GM21447 (cell line): ENCODE measurements around the gene KCNN4.

ENCODE experiments used
- ATAC-seq: cut with Tn5 transposase; IDR thresholded peaks from one replicate; pipeline ENCODE4 v1.9.1; 2021; ENCODE audit not compliant: unreplicated experiment

Gene KCNN4

GRCh38 chr19:43749898-43750297 is 30.9 kb downstream of the KCNN4 start:
- ATAC-seq = no peak

- ATAC-seq = no peak
Observed at GRCh38 chr19:43749152-43749551, 31.6 kb downstream of the KCNN4 start.

GRCh38 chr19:43748685-43749084 is 32.1 kb downstream of the KCNN4 start:
- ATAC-seq = no peak

GRCh38 chr19:43748205-43748594 is 32.6 kb downstream of the KCNN4 start:
- no peak for ATAC-seq

- no peak for ATAC-seq
Observed at GRCh38 chr19:43747557-43748204, 33.1 kb downstream of the KCNN4 start.

DNA sequence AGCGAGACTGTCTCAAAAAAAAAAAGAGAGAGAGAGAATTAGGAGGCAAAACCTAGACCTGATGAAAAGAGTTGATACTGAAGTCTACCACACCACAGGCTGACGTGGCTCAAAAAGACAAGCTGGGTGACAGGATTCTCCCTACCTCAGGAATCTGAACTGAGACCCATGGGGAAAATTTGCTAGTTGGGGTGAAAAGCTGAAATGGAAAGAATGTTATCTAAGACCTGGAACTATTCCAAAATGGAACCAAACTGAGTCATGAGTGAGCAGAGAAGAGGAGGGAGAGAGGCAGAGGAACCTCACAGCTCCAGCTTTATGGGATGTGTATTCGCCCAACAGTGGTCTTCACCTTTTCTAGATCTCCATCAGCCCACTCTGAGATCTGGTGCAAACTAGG is 37.7 kb downstream of the KCNN4 start:
- ATAC-seq = no peak

- ATAC-seq = no peak
Observed at GRCh38 chr19:43741075-43741825, 39.5 kb downstream of the KCNN4 start.

- no peak for ATAC-seq
Observed at GRCh38 chr19:43739439-43740235, 41.1 kb downstream of the KCNN4 start.

DNA sequence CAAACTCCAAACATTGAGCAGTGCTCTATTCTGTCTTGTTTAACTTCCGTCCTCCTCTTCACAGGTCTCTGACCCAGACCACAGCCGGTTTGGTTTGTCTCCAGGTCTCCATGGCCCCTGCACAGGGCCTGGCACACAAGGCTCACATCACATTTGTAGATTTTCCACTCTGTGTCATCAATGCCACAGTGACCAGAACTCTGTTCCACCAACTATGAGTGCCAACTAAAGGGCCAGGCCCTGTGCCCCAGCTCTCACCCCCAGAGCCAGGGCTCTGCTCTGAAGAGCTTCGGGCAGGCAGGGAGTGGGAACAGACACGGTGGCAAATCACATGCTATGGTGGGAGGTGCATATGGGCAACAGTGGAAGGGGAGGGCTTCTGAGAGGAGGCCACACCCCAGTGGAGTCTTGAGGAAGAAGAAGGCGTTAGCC is 42.0 kb downstream of the KCNN4 start:
- no peak for ATAC-seq

- no peak for ATAC-seq
Observed at GRCh38 chr19:43735957-43736356, 44.8 kb downstream of the KCNN4 start.

- no peak for ATAC-seq
Observed at GRCh38 chr19:43735013-43735412, 45.8 kb downstream of the KCNN4 start.

- ATAC-seq = no peak
Observed at GRCh38 chr19:43731846-43732245, 48.9 kb downstream of the KCNN4 start.

DNA sequence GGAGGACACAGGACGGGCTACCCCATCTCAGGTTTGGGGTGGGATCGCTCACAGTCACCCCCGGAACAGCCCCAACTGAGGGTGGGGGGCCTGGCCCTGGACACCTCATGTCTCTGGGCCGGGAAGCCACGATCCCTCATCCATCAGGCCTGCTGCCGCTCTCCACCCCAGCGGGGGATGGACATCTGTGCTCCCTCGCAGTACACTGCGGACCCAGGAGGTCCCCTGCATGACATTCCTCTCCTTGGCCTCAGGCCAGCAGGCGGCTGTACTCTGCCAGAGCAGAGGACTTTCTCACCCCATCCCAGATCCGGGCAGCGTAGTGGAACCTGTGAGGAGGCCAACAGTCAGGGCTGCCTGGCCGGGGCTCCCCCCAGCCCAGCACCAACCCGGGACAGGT is 49.4 kb downstream of the KCNN4 start:
- ATAC-seq = no peak

GRCh38 chr19:43729919-43730318 is 50.9 kb downstream of the KCNN4 start:
- no peak for ATAC-seq

GRCh38 chr19:43727593-43727853 is 53.2 kb downstream of the KCNN4 start:
- no peak for ATAC-seq

- no peak for ATAC-seq
Observed at GRCh38 chr19:43726736-43727592, 53.8 kb downstream of the KCNN4 start.

- no peak for ATAC-seq
Observed at GRCh38 chr19:43725468-43725867, 55.3 kb downstream of the KCNN4 start.

DNA sequence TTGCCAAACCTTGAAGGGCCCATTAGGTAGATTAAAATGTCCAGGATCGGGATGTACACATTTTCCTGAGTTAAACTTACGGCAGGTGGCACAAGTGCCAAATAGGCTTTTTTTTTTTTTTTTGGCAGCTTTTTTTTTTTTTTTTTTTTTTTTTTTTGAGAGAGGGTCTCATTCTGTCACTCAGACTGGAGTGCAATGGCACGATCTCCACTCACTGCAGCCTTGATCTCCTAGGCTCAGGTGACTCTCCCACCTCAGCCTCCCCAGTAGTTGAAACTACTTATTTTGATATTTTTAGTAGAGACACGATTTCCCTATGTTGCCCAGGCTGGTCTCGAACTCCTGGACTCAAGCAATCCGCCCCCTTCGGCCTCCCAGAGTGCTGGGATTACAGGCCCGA is 55.9 kb downstream of the KCNN4 start:
- ATAC-seq = no peak

GRCh38 chr19:43723588-43723987 is 57.2 kb downstream of the KCNN4 start:
- no peak for ATAC-seq

DNA sequence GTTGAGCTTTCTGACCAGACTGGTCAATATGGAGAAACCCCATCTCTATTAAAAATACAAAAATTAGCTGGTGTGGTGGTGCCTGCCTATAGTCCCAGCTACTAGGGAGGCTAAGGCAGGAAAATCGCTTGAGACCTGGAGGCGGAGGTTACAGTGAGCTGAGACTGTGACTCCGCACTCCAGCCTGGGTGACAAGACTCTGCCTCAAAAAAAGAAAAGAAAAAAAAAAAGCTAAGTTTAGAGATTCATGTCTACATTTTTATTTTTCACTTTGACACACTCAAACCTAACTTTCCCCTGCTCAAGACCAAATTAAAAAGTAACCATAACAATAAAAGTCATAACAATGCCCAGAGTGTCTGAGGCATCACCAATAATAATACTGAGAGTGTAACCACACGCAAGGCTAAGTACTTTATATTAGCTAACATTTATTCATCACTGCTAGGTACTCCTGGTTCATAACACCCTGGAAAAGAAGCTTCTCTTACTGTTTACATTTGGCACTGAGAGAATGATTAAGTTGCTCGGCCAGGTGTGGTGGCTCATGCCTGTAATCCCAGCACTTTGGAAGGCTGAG is 59.2 kb downstream of the KCNN4 start:
- no peak for ATAC-seq

DNA sequence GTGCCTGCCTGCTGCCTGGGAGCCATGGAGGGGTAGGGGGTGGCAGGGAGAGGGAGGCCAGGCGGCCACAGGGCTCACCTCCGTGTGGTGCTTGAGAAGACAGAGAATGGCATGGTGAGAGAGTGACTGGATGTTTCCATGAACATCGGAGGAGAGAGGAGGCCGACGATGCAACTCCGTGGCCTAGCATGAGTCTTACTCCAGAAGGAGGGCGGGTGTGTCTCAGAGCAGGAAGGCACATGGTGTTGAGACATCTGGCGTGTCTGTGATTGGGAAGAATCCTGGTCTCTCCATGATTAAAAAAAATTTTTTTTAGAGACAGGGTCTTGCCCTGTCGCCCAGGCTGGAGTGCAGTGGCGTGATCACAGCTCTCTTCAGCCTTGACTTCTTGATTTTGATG is 59.8 kb downstream of the KCNN4 start:
- ATAC-seq = no peak
